ENCODE measurements around the gene FAM50B. TPM values are rescaled to one million over a fixed set of nuclear protein-coding genes. Genes with fewer than 3 reads are reported as not detected.

The FAM50B gene
- total and polyA plus RNA-seq, 2 of the 13 experiments (the other 11 are each of a cell fraction or from before 2014, with no cell fraction given) = 0.05 TPM; not detected in 1

- peaks cover 46% of the 10 kb centered on the region for H3K4me1 ChIP-seq (ENCODE audit: insufficient read depth, low read length)
- in situ Hi-C loops (cut with HindIII; ENCODE audit: extremely low pct_ligation_motif_present, low pct_unique_long_range_greater_than_20kb) (no loop called here), intact Hi-C loops (cut with micrococcal nuclease; ENCODE audit: unreplicated experiment) (loop anchor here (2.0 kb wide), 1 partner anchor 167 kb away; no protein-coding TSS in a partner anchor)
- TF ChIP-seq SRSF1 (optimal IDR thresholded peaks at IDR 0.05; ENCODE audit: low read depth, low read length) = no peak
- TF ChIP-seq TFE3 (CRISPR knock-in tag; IDR thresholded peaks at IDR 0.05) = no peak
- TF ChIP-seq JUN (CRISPR knock-in tag; IDR thresholded peaks at IDR 0.05) = no peak
- TF ChIP-seq TEAD3 (CRISPR knock-in tag; optimal IDR thresholded peaks at IDR 0.05; ENCODE audit: borderline replicate concordance) = peak; percentile 11
- H3K9ac ChIP-seq (ENCODE audit: insufficient read depth, low read depth, low read length) = no peak overlapping the region
- FAIRE-seq (no peak), DNase-seq (ENCODE audit: low spot score) (no peak), ATAC-seq (no peak)
- 81% methylated on average over 6 of the region's 6 CpGs for WGBS (ENCODE audit: low lambda C conversion rate)
- H3K36me3 ChIP-seq (replicated peaks in 1 of 2; ENCODE audit: control insufficient read depth in 1 of 2, insufficient read depth in 2 of 2, low read length in 2 of 2) = no peaks in the 10 kb centered on the region
- no peak overlapping the region for H3K4me3 ChIP-seq (replicated peaks in 1 of 3; ENCODE audit: insufficient read depth in 1 of 3, low read depth in 2 of 3, low read length in 3 of 3)
- no peak overlapping the region for H3K4me2 ChIP-seq (ENCODE audit: low read depth, low read length)
- no peaks in the 10 kb centered on the region for H3K79me2 ChIP-seq (ENCODE audit: insufficient read depth, low read length)
- H4K20me1 ChIP-seq (ENCODE audit: insufficient read depth, low read length) = no peaks in the 10 kb centered on the region
- ChIA-PET CTCF (ENCODE audit: low intra/inter-chr PET ratio, low total read pairs) (no interaction called here), POLR2A (interaction anchor here (0.7 kb wide), 1 partner anchor 12 kb away, joined by 3 read pairs; no protein-coding TSS in a partner anchor)
- H3K9me3 ChIP-seq (ENCODE audit: low read length) = no peaks in the 10 kb centered on the region
- BruUV-seq (replicated peaks) = no TSS peak
- H3K27ac ChIP-seq (ENCODE audit: extremely low read length, insufficient read depth, low read length) = no peak overlapping the region
- H2AFZ ChIP-seq (ENCODE audit: low read length) = no peak overlapping the region
- H3K27me3 ChIP-seq (ENCODE audit: control insufficient read depth in 1 of 2, insufficient read depth in 2 of 2, low read length in 2 of 2) = no peaks in the 10 kb centered on the region; a peak in 1 of 5 replicates
These were observed 25.5 kb upstream of the FAM50B start for GRCh38 chr6:3823671-3824070.

GRCh38 chr6:3825331-3825831 lies 23.8 kb upstream of the FAM50B start:
- Histone ChIP-seq H4K20me1 (ENCODE audit: insufficient read depth, low read length) (no peaks in the 10 kb centered on the region), H3K79me2 (ENCODE audit: insufficient read depth, low read length) (no peaks in the 10 kb centered on the region), H3K27ac (ENCODE audit: extremely low read length, insufficient read depth, low read length) (peak overlapping the region; percentile 48), H3K27me3 (ENCODE audit: control insufficient read depth in 1 of 2, insufficient read depth in 2 of 2, low read length in 2 of 2) (no peaks in the 10 kb centered on the region; a peak in 1 of 5 replicates), H3K36me3 (replicated peaks in 1 of 2; ENCODE audit: control insufficient read depth in 1 of 2, insufficient read depth in 2 of 2, low read length in 2 of 2) (no peaks in the 10 kb centered on the region), H2AFZ (ENCODE audit: low read length) (peak overlapping the region; percentile 36), H3K9me3 (ENCODE audit: low read length) (no peaks in the 10 kb centered on the region), H3K9ac (ENCODE audit: insufficient read depth, low read depth, low read length) (peak overlapping the region; percentile 46), H3K4me2 (ENCODE audit: low read depth, low read length) (peak overlapping the region; percentile 77), H3K4me3 (replicated peaks in 1 of 3; ENCODE audit: insufficient read depth in 1 of 3, low read depth in 2 of 3, low read length in 3 of 3) (peak overlapping the region; percentile 24 to 43 (median 31); a peak in 5 of 6 replicates), H3K4me1 (ENCODE audit: insufficient read depth, low read length) (peaks cover 49% of the 10 kb centered on the region)
- peak; percentile 77 for DNase-seq (ENCODE audit: low spot score)
- CTCF ChIA-PET (ENCODE audit: low intra/inter-chr PET ratio, low total read pairs) = interaction anchor here (1.1 to 2.3 kb wide), 5 partner anchors 37 to 82 kb away, joined by 3 to 11 read pairs (median 8); no protein-coding TSS in a partner anchor
- ATAC-seq = peak; percentile 96
- intact Hi-C loops (cut with micrococcal nuclease; ENCODE audit: unreplicated experiment) = loop anchor here (1.0 to 5.0 kb wide), 5 partner anchors 12 to 165 kb away; no protein-coding TSS in a partner anchor
- no TSS peak for BruUV-seq (replicated peaks)
- WGBS (ENCODE audit: low lambda C conversion rate) = 40% methylated on average over 15 of the region's 15 CpGs
- peak; percentile 77 for FAIRE-seq
- POLR2A ChIA-PET = interaction anchor here (0.9 to 2.8 kb wide), 12 partner anchors 10 to 108 kb away, joined by 4 to 14 read pairs (median 6); no protein-coding TSS in a partner anchor
- in situ Hi-C loops (cut with HindIII; ENCODE audit: extremely low pct_ligation_motif_present, low pct_unique_long_range_greater_than_20kb) = loop anchor here (5.0 kb wide), 1 partner anchor 78 kb away; no protein-coding TSS in a partner anchor
- TF ChIP-seq ZNF746 (CRISPR knock-in tag; IDR thresholded peaks at IDR 0.05) (no peak), ZNF180 (CRISPR knock-in tag; IDR thresholded peaks at IDR 0.05; ENCODE audit: borderline replicate concordance, low read depth) (no peak), ZBTB3 (CRISPR knock-in tag; IDR thresholded peaks at IDR 0.05; ENCODE audit: borderline replicate concordance, low read depth) (peak; percentile 47; the same call in 1 of the 2 replicates), HMGXB4 (CRISPR knock-in tag; IDR thresholded peaks at IDR 0.05; ENCODE audit: borderline replicate concordance in 1 of 2, low read depth in 1 of 2) (peak; percentile 83 to 91), KDM2A (CRISPR knock-in tag; IDR thresholded peaks at IDR 0.05; ENCODE audit: borderline replicate concordance, low read depth) (peak; percentile 91)

All from HepG2 (cell line).